GM19395 (cell line): ENCODE data around the gene MTHFS.
"Not testable (repeated sequence)": the region's sequence is repeated elsewhere in the genome, so short reads cannot be mapped to it uniquely, and the experiment has no call there.

Experiments used
- ATAC-seq: cut with Tn5 transposase; IDR thresholded peaks from one replicate; pipeline ENCODE4 v1.9.1; 2021; ENCODE audit warnings: mild to moderate bottlenecking, moderate library complexity; ENCODE audit not compliant: unreplicated experiment

Gene MTHFS

DNA sequence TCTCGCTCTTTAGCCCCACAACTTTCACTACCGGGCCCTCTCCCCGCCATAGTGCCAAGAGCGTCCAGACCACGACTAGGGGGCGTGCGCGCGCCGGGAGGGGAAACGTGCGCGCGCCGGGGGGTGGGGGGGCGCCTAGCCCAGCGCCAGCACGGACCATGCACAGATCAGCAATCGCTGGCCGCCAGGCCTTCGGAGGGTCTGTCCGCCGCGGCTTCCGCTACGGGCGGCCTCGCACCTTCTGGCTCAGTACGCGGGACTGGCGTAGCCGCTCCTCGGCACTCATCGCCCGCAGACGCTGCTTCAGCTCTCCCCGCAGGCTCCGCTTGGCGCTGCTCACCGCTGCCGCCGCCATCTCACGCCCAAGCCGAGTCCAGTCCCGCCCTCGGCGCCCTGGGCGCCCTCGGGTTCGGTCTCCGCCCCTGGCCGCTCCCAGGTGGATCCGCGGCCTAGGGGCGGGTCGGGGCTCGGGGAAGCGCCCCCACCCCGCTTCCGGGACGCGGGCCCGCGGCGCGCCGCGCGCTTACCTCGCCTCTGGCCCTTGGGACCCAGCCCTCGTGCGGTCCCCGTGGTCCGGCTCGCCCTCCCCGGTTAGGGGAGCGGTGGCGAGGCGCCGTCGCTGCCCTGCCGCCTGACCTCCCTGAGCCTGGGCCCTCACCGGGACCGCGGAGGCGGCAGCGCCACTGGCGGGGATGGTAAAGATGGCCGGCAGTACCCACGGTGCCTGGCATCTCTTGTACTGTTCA, at the start of gene MTHFS:
Gene MTHFS (minus strand): TSS at position 381 of the 746 bp plus-strand sequence. CDS start 26 bp downstream, at position 355.
- ATAC-seq = peak; percentile 77

DNA sequence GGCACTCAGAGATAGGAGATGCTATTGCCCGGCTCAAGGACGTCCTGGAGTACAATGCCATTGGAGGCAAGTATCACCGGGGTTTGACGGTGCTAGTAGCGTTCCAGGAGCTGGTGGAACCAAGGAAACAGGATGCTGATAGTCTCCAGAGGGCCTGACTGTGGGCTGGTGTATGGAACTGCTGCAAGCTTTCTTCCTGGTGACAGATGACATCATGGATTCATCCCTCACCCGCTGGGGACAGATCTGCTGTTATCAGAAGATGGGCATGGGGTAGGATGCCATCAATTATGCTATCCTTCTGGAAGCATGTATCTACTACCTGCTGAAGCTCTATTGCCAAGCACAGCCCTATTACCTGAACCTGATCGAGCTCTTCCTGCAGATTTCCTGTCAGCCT, 47.8 kb upstream of the MTHFS start:
- ATAC-seq = no peak

DNA sequence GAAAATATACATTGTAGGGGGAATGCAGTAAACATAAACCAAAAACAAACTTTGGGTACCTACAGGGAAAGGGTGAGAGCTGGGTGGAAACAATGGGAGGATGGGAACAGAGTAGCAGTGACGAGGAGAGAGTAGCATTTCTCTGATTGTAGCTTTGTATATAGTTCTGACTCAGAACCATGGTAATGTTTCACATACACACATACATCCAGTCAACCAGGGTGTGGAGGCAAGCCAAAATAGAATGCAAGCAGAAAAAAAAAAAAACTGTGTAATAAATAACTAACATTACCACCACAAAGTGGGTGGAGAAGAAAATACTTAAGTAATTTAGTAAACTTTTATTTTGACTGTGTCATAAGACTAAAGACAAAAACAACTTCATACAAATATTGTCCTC, 47.0 kb upstream of the MTHFS start:
- ATAC-seq = peak; percentile 72

DNA sequence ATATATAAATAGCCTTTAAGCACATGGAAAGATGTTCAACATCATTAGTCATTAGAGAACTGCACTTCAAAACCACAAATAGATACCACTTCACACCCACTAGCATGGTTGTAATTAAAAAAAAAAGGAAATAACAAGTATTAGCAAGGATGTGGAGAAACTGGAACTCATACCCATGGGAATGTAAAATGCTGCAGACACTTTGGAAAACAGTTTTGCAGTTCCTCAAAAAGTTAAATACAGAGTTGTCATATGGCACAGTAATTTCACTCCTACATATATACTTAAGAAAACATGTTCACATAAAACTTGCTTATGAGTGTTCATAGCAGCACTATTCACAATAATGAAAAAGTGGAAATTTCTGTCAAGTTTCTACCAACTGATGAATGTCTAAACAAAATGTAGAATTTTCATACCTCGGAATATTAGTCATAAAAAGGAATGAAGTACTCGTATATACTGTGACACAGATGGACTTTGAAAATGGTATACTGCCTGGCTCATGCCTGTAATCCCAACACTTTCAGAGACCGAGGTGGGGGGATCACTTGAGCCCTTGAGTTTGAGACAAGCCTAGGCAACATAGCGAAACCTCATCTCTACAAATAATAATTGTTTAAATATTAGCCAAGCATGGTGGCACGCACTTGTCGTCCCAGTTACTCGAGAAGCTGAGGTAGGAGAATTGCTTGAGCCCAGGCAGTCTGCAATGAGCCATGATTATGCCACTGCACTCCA, 46.1 kb upstream of the MTHFS start:
- no peak for ATAC-seq

DNA sequence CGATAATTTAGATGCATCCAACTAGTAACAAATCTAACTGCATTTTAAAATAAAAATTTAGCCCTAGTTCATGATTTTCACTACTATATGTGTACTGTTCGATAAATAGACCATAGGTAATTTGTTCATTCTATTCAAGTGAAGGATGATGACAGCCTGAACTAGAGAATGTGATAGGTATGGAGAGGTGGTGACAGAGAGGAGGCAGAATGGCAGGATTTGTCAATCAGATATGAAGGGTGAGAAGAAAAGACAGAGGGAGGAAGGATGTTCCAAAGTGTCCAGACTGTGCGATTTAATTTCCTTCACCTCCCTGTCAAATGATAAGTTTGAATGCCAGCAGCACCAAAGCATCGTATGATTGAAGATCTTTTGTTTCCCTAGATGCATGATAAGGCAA, 42.6 kb upstream of the MTHFS start:
- no peak for ATAC-seq

DNA sequence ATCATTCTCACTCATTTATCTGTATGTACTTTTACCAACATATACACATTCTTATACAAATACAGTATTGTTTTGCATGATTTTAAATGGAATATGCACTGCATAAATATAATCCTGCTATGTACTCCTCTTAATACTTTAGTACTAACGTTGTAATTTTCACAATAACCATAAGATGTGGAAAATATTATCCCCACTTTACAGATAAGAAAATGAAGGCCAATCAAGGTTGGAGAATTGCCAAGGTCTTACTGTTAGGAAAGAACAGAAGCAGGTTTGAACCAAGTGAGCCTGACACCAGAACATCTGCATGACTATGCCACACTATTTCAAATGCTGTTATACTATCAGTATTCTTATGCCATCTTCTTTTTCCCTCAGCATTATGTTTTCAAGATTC, 41.3 kb upstream of the MTHFS start:
- ATAC-seq = no peak

DNA sequence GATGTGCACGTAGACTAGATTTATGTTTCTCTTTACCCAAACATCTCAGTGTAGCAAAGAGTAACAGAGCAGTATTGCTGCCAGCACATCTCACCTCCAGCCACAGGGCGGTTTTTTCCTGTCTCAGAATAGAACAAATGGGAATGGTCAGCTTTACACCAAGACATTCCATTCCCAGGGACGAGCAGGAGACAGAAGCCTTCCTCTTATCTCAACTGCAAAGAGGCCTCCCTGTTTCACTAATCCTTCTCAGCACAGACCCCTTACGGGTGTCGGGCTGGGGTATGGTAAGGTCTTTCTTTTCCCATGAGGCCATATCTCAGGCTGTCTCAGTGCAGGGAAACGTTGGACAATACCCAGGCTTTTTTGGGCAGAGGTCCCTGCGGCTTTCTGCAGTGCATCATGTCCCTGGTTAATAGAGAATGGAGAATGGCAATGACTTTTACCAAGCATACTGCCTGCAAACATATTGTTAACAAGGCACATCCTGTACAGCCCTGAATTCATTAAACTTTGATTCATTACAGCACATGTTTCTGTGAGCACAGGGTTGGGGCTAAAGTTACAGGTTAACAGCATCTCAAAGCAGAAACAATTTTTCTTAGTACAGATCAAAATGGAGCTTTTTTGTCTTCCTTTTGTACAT, 38.9 kb upstream of the MTHFS start:
- not testable (repeated sequence) for ATAC-seq

DNA sequence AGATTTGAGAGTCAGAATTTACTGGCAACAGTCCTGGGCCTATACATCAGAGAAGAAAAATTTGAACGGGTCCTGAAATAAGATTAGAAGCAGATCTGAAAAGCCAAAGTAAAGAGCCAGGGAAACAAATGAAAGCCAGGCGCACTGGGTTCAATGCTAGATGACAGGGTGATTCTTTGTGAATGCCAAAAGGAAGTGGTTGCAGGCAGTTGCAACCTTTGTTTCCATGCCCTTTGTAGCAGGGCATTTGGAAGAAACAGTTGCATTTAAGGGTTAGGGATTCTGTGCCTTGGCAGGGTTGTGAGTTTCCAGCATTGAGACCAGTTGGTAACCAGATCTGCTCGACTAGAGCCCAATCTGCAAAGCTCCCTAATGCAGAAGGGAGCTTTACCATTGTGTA, 36.4 kb upstream of the MTHFS start:
- ATAC-seq = no peak

DNA sequence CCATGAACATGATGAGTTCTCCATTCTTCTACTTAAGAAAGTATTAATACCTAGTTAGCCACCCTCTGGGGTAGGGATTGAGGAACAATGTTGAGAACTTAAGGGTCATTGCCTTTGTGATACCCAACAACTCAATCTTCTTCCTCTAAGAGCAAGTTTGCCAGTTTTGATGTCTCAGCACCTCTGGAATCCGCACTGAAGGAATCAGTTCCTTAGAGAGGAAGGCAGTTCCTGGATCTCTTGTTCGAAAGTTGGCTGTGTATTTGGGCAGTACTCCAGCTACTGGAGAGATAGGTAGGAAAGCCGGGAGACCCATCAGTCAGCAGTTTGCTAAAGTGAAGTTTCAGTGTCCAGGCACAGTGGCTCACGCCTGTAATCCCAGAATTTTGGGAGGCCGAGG, 35.6 kb upstream of the MTHFS start:
- no peak for ATAC-seq

DNA sequence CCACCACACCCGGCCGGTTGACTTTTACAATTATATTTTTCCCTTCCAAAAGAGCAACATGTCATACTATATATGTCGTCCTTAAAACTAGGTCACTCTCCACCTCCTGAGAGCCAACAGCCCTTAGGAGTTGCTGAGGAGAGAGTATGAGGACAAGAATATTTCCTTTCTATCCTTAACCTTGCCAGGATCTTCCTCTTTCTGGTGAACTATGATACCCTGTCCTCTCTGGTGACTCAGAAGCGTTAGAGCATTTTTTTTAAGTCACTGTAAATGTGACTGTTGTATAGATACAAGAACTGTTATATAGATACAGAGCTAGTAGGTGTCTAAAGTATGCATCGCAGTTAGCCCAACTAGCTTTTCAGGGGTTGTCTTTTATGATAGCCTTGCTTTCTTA, 33.7 kb upstream of the MTHFS start:
- ATAC-seq = no peak

DNA sequence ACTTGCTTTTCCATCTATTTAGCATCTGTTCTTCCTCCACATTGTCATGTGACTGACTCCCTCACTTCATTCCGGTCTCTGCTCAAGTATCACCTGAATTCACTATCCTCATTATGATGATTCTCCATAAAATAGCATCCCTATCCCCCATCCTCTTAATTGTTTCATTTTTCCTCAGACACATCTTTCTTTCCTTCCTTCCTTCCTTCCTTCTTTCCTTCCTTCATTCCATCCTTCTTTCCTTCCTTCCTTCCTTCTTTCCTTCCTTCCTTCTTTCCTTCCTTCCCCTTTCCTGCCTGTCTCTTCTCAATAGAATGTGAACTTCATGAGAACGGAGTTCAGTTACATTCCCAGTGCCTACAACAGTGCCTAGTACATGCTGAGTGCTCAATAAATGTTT, 32.6 kb upstream of the MTHFS start:
- ATAC-seq = no peak

DNA sequence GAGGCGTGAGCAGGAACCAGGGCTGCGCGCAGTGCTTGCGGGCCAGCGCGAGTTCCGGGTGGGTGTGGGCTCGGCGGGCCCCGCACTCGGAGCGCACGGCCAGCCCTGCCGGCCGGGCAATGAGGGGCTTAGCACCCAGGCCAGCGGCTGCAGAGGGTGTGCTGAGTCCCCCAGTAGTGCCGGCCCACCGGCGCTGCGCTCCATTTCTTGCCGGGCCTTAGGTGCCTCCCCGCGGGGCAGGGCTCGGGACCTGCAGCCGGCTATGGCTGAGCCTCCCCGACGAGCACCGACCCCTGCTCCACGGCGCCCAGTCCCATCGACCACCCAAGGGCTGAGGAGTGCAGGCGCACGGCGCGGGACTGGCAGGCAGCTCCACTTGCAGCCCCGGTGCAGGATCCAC, 29.3 kb upstream of the MTHFS start:
- not testable (repeated sequence) for ATAC-seq

DNA sequence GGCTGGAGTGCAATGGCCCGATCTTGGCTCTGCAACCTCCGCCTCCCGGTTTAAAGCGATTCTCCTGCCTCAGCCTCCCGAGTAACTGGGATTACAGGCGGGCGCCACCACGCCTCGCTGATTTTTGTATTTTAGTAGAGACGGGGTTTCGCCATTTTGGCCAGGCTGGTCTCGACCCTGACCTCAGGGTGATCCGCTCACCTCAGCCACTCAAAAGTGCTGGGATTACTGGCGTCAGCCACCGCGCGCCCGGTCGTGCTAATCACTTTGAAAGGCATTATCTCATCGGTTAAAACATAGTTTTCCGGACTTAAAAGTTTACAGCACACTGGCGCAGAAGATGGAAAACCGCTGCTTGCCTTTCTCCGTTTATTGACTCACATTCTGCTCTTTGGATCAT, 27.6 kb upstream of the MTHFS start:
- no peak for ATAC-seq

DNA sequence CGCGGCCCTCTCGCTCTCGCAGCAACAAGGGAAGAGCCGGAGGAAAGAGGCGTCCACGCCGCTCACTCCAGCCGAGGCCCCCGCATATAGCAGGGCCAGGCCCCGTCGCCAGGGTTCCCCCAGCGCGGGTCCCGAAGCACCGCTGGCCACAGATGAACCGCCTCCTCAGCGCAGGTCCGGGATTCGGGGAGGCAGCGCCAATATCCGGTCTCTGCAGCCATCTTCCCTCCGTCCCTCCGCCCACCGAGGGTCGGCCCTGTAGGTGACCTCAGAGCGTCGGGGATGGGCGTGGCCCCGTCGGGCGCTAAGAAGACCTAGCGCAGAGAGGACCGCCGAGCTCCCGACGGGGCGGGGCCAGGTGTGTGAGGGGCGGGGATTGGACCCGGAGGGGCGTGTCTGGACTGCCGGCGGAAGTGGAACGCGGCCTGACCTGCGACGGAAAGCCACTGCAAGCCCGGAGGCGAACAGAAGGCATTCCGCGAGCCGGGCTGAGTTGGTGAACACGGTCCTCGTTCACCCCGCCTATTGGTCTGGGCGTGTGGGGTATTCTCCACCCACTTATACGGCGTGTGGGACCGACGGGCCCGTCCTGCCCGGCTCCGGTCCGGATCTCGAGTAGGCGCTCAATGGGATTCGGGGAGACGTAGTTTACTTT, 26.8 kb upstream of the MTHFS start:
- ATAC-seq = peak; percentile 96

DNA sequence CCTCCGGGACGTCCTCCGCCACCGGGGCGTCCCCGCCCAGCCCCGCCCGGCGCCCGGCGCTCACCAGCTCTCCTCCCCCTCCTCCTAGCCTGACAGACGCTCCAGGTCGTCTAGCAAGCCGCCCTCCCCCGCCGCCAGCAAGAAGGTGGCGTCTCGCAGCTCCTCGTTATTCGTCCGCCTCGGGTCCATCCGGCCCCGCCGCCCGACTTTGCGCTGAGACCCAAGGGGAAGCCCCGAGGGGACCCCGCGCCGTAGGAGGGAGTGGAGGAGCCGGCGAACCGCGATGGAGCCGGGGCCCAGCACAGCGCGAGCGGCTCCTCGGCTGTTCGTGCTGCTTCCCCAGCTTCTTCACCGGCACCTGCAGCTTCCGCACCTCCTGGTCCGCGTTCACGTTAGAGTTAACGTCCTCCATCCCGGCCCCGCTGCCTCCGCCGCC, 26.3 kb upstream of the MTHFS start:
- peak; percentile 46 for ATAC-seq

DNA sequence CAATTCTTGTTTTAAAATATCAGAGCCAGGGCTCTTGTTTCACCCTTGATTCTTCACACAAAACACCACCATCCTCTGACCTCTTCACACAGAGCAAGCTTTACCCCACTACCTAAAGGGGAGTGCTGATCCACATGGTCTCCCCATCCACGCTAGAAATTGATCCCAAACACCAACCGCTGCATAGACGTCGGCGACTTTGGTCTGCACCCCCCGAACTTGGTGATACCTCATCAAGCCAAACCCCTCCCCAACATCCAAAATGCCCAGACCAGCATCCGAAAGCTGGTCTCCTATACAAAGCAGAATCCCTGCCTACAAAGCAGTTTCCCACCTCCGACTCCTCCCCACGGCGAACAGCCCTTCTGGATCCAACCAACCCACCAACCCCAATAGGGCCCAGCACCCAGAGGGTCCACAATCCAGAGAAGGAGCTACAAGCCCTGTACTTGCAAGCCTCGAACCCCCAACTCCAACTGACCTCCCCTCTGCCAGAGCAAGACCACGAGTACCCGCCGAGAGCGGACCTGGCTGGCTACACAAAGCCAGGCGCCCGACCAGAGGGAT, 25.8 kb upstream of the MTHFS start:
- no peak for ATAC-seq

DNA sequence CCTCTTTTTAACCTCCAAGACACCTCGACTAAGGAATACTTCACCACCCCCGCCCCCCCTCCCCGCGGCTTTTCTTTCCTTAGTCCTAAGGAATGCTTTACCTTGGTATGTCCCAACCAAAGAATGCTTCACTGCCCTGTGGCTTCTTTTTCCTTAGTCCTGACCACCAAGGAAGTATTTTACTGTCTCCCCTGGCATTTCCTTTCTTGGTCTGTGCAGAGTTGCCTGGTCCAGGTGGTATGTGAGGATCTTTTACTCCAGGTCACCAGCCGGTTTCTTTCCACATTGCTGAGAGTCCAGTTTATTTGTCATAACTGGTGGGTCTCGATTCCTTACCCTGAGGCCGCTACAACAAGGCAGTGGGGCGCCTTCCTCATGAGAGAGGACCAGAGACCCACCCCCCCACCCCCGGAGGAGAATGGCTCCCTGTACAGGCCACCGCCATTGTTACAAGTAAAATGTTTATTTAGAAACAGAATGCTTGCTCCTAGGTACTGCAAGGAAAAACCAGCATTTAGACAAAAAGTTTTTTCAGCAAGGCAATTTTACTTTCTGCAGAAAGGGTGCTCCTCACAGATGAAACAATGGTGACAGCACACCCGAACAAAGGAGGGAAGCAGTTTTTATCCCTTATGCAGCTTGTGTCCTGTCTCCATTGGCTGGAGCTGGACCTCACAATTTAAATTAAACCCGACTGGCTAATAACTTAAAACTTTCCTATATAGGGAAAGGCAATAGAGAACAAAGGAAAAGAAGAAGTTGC, 23.1 kb upstream of the MTHFS start:
- no peak for ATAC-seq

DNA sequence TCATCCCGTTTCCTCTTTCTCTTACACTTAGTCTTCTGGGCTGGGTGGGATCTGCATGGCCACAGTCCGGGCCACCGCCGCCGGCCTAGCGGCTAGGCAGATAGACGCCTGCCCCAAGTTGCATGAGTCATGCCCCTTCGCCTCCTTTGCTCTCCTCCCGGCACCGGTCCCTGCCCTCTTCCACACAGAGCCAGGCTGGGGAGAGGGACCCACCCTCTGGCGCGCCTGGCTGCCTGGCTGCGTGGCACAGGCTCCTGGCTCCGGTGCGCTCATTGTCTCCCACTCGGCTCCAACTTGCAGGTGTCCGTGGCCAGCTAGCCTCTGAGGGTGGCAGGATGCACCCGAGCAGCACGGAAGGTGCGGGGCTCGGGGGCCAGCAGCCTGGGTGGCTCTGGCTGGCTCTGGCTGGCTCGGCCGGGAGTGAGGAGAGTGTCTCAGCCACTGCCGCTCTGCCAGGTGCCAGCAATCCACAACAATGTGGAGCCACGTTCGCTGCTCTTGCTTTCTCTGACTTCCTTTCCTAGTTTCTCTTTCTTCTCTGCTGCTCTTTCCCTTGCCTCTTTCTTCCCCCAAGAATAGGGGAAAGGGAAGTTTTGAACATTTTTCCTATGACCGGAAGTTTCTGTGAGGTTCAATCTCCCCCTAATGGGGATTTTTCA, 22.4 kb upstream of the MTHFS start:
- ATAC-seq = no peak

DNA sequence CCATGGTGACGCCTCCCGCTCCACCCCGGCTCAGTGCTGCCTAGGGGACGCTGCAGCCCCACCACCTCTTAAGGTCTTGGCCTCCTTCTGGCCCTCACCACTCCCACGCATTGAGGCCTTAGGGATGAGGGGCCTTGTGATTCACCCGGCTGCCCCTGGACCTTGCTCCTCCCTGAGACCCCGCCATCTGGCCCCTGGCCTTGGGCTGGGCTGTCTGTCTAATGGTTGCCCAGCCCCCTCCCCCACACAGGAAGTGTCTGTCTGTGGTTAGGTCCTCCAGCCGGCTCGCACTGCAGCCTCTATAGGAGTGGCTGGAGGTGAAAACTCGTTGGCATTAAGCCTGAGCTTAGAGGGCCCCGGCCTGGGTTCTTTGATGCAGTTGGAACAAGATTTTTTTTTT, 21.5 kb upstream of the MTHFS start:
- no peak for ATAC-seq
